ENCODE data around the gene POLR2L.

DNA sequence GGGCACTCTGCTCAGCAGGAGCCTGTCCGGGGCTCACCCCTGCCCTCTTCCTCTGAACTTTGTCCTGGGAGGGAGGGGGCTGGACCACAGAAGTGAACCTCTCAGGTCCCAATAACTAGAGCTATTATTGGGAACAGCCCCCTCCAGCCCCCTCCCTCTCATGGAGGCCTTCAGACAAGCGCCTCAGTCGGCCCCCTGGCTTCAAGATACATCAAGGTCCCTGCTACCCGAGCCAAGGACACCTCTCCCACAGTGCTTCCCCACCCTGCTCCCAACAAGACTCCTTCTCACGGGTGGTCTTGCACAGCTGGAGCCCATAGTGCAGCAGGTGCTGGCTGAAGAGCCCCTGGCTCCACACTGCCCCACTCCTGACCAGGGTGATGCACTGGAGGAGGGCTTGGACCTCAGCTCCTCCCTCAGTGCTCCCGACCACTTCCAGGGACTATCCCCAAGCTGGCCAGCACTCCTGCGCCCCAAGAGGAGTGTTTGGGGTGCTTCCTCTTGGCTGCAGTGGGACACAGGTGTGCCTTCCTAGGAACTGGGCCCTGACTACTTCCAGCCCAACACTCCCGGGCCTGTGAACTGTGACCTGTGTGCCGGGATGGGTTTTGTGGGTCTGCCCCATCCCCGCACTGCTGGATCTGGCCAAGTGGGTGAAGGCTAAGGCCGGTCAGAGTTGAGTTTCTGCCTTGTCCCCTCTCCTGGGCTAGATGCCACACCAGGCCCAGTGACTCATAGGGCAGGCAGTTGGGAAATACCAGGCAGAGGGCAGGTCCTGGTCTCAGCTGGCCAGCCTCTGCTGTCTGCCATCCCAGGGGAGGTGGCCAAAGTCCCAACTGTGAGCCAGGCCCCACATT lies 21.4 kb downstream of the POLR2L start:
- TF ChIP-seq, protein P1, sequence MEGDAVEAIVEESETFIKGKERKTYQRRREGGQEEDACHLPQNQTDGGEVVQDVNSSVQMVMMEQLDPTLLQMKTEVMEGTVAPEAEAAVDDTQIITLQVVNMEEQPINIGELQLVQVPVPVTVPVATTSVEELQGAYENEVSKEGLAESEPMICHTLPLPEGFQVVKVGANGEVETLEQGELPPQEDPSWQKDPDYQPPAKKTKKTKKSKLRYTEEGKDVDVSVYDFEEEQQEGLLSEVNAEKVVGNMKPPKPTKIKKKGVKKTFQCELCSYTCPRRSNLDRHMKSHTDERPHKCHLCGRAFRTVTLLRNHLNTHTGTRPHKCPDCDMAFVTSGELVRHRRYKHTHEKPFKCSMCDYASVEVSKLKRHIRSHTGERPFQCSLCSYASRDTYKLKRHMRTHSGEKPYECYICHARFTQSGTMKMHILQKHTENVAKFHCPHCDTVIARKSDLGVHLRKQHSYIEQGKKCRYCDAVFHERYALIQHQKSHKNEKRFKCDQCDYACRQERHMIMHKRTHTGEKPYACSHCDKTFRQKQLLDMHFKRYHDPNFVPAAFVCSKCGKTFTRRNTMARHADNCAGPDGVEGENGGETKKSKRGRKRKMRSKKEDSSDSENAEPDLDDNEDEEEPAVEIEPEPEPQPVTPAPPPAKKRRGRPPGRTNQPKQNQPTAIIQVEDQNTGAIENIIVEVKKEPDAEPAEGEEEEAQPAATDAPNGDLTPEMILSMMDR (IDR thresholded peaks at IDR 0.05): no peak
- peak; percentile 38 to 60 (median 55) for TF ChIP-seq POLR2A (IDR thresholded peaks at IDR 0.05)

Data from body of pancreas (tissue), 4 donors.